H7 (cell line): ENCODE results near the gene CSN1S1. TPM values are rescaled to one million over a fixed set of nuclear protein-coding genes. Genes with fewer than 3 reads are reported as not detected.

Source experiments
- DNase-seq: peaks from one replicate; pipeline ENCODE4 v3.0.0; 2012
- H3K27me3 ChIP-seq: 2 replicates; pipeline ENCODE4 v1.6.0; 2011; ENCODE audit warnings: mild to moderate bottlenecking, low read length; ENCODE audit not compliant: control insufficient read depth, insufficient read depth
- H3K36me3 ChIP-seq: replicated peaks from 2 replicates; pipeline ENCODE4 v1.5.1; 2011; ENCODE audit warnings: low read length; ENCODE audit not compliant: control insufficient read depth, insufficient read depth
- H3K4me3 ChIP-seq: 2 replicates; pipeline ENCODE4 v1.5.1; 2011; ENCODE audit warnings: low read depth, mild to moderate bottlenecking, control low read depth, low read length, moderate library complexity; ENCODE audit not compliant: insufficient read depth
- total RNA-seq: library from RNA; depleted of rRNA; stranded (reverse); fragments of >200 nt; shearing (Covaris generic); gene quantifications from 2 replicates; pipeline ENCODE4 v1.2.3, GENCODE V29; 2014; rRNA removed

CSN1S1 gene
- total RNA-seq, 1 experiment from 2014 or later, result not detected

GRCh38 chr4:69957209-69957608, 26.3 kb downstream of the CSN1S1 start:
- H3K4me3 ChIP-seq, result no peak overlapping the region
- H3K36me3 ChIP-seq, result no peaks in the 10 kb centered on the region
- H3K27me3 ChIP-seq, result no peaks in the 10 kb centered on the region
- no peak for DNase-seq

GRCh38 chr4:69965628-69966027, 34.8 kb downstream of the CSN1S1 start, which contains the start of gene CSN2:
CSN2 (minus strand) TSS chr4:69965728; CDS start chr4:69960995, 4,733 bp downstream.
- Histone ChIP-seq H3K27me3 (no peaks in the 10 kb centered on the region), H3K36me3 (no peaks in the 10 kb centered on the region), H3K4me3 (no peak within 1 kb of the TSS)
- DNase-seq, result no peak

GRCh38 chr4:69970071-69970470, 39.2 kb downstream of the CSN1S1 start:
- no peaks in the 10 kb centered on the region for H3K36me3 ChIP-seq
- no peak for DNase-seq
- H3K4me3 ChIP-seq, result no peak overlapping the region
- no peaks in the 10 kb centered on the region for H3K27me3 ChIP-seq

- no peaks in the 10 kb centered on the region for H3K27me3 ChIP-seq
- no peak for DNase-seq
- no peak overlapping the region for H3K4me3 ChIP-seq
- H3K36me3 ChIP-seq, result no peaks in the 10 kb centered on the region
These were observed 43.8 kb downstream of the CSN1S1 start for GRCh38 chr4:69974631-69975030.

GRCh38 chr4:69977582-69977981, 46.7 kb downstream of the CSN1S1 start:
- H3K27me3 ChIP-seq, result no peaks in the 10 kb centered on the region
- DNase-seq, result no peak
- H3K36me3 ChIP-seq, result no peaks in the 10 kb centered on the region
- no peak overlapping the region for H3K4me3 ChIP-seq

GRCh38 chr4:69984030-69984443, 53.2 kb downstream of the CSN1S1 start:
- Histone ChIP-seq H3K4me3 (no peak overlapping the region), H3K36me3 (no peaks in the 10 kb centered on the region), H3K27me3 (no peaks in the 10 kb centered on the region)
- no peak for DNase-seq

- Histone ChIP-seq H3K27me3 (no peaks in the 10 kb centered on the region), H3K4me3 (no peak overlapping the region), H3K36me3 (no peaks in the 10 kb centered on the region)
- no peak for DNase-seq
These were observed 55.8 kb downstream of the CSN1S1 start for GRCh38 chr4:69986663-69987062.

- no peaks in the 10 kb centered on the region for H3K27me3 ChIP-seq
- H3K4me3 ChIP-seq, result no peak overlapping the region
- DNase-seq, result no peak
- no peaks in the 10 kb centered on the region for H3K36me3 ChIP-seq
These were observed 60.1 kb downstream of the CSN1S1 start for GRCh38 chr4:69991016-69991415.

GRCh38 chr4:69994782-69995181, 63.9 kb downstream of the CSN1S1 start:
- Histone ChIP-seq H3K4me3 (no peak overlapping the region), H3K36me3 (no peaks in the 10 kb centered on the region)

GRCh38 chr4:69995526-69996016, 64.7 kb downstream of the CSN1S1 start, which contains the start of gene STATH:
STATH (plus strand) TSS chr4:69995966; CDS start chr4:69998438, 2,472 bp downstream.
- no peak for DNase-seq
- H3K36me3 ChIP-seq, result no peaks in the 10 kb centered on the region
- no peak within 1 kb of the TSS for H3K4me3 ChIP-seq
- H3K27me3 ChIP-seq, result no peaks in the 10 kb centered on the region

More at GRCh38 chr4:69994782-69995181, 63.9 kb downstream of the CSN1S1 start:
- DNase-seq, result no peak
- H3K27me3 ChIP-seq, result no peaks in the 10 kb centered on the region

Other genes with a start within 250 kb of the CSN1S1 start
- gene SULT1B1, start 170.4 kb upstream of the CSN1S1 start, total RNA-seq, result not detected in 2 replicates
- gene SULT1E1, start 70.9 kb upstream of the CSN1S1 start, total RNA-seq, result not detected in 2 replicates
- gene CSN2, start 34.7 kb downstream of the CSN1S1 start, total RNA-seq, result not detected in 2 replicates
- gene STATH, start 64.9 kb downstream of the CSN1S1 start, total RNA-seq, result not detected in 2 replicates
- not detected in 2 replicates for gene HTN3, start 97.4 kb downstream of the CSN1S1 start, total RNA-seq
- gene HTN1, start 119.4 kb downstream of the CSN1S1 start, total RNA-seq, result not detected in 2 replicates
- gene PRR27, start 223.2 kb downstream of the CSN1S1 start, total RNA-seq, result not detected in 2 replicates